ENCODE results near the gene PHLDB2.

PHLDB2 gene

GRCh38 chr3:111852540-111852939, 6.5 kb upstream of the PHLDB2 start:
- no peak for DNase-seq

GRCh38 chr3:111853068-111853467, 6.0 kb upstream of the PHLDB2 start:
- DNase-seq: no peak

- no peak for DNase-seq
These were observed 4.1 kb upstream of the PHLDB2 start for GRCh38 chr3:111854990-111855389.

GRCh38 chr3:111856501-111856900, 2.6 kb upstream of the PHLDB2 start:
- DNase-seq: no peak

GRCh38 chr3:111857474-111857873, 1.6 kb upstream of the PHLDB2 start:
- no peak for DNase-seq

- no peak for DNase-seq
These were observed 423 bp upstream of the PHLDB2 start for GRCh38 chr3:111858642-111859041.

- DNase-seq: peak; percentile 79
These were observed 1.2 kb downstream of the PHLDB2 start for GRCh38 chr3:111859974-111860859.

GRCh38 chr3:111861391-111861790, 2.3 kb downstream of the PHLDB2 start:
- DNase-seq: peak; percentile 73

- DNase-seq: no peak
These were observed 3.4 kb downstream of the PHLDB2 start for GRCh38 chr3:111862415-111862814.

- peak; percentile 95 for DNase-seq
These were observed 3.9 kb downstream of the PHLDB2 start for GRCh38 chr3:111862974-111863373.

GRCh38 chr3:111863942-111864694, 5.1 kb downstream of the PHLDB2 start:
- DNase-seq: no peak

GRCh38 chr3:111864821-111865656, 6.0 kb downstream of the PHLDB2 start:
- DNase-seq: no peak

GRCh38 chr3:111867889-111868426, 8.9 kb downstream of the PHLDB2 start:
- no peak for DNase-seq

GRCh38 chr3:111870620-111871019, 11.6 kb downstream of the PHLDB2 start:
- no peak for DNase-seq

- no peak for DNase-seq
These were observed 13.0 kb downstream of the PHLDB2 start for GRCh38 chr3:111871809-111872623.

GRCh38 chr3:111872979-111873378, 13.9 kb downstream of the PHLDB2 start:
- DNase-seq: no peak

- DNase-seq: no peak
These were observed 15.2 kb downstream of the PHLDB2 start for GRCh38 chr3:111874177-111874820.

- no peak for DNase-seq
These were observed 22.4 kb downstream of the PHLDB2 start for GRCh38 chr3:111881480-111881879.

GRCh38 chr3:111882194-111882593, 23.1 kb downstream of the PHLDB2 start:
- no peak for DNase-seq

- no peak for DNase-seq
These were observed 23.7 kb downstream of the PHLDB2 start for GRCh38 chr3:111882799-111883198.

GRCh38 chr3:111884411-111885018, 25.4 kb downstream of the PHLDB2 start:
- no peak for DNase-seq
